22Rv1 (cell line): ENCODE results near the gene MAGI3.

Experiments
- ZFX ChIP-seq: fragments of 450-650 bp; IDR thresholded peaks from 2 replicates; pipeline ENCODE4 v1.6.1; 2017; ENCODE audit warnings: antibody characterized with exemption, borderline replicate concordance
- TF ChIP-seq, protein P1 (sequence below): fragments of 450-650 bp; IDR thresholded peaks from 2 replicates; pipeline ENCODE4 v1.5.1; 2017; ENCODE audit warnings: mild to moderate bottlenecking

DNA sequence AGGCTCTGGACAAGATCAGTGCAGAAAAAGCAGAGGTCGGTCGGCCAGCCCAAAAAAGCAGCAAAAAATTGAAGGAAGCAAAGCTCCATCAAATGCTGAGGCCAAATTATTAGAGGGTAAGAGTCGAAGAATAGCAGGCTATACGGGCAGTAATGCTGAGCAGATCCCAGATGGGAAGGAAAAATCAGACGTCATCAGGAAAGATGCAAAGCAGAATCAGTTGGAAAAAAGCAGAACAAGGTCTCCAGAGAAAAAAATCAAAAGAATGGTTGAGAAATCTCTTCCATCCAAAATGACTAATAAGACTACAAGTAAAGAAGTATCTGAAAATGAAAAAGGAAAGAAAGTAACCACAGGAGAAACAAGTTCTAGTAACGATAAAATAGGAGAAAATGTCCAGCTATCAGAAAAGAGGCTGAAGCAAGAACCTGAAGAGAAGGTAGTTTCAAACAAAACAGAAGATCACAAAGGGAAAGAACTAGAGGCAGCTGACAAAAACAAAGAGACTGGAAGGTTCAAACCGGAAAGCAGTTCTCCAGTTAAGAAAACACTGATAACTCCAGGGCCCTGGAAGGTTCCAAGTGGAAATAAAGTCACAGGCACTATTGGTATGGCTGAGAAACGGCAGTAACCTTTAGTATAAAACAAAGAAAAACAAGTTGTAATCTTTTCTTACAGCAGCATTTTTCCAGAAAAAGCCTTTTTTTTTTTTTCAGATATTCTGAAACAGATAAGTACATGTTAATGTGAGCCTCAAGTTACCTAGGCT, 293.3 kb downstream of the MAGI3 start:
- TF ChIP-seq, protein P1, sequence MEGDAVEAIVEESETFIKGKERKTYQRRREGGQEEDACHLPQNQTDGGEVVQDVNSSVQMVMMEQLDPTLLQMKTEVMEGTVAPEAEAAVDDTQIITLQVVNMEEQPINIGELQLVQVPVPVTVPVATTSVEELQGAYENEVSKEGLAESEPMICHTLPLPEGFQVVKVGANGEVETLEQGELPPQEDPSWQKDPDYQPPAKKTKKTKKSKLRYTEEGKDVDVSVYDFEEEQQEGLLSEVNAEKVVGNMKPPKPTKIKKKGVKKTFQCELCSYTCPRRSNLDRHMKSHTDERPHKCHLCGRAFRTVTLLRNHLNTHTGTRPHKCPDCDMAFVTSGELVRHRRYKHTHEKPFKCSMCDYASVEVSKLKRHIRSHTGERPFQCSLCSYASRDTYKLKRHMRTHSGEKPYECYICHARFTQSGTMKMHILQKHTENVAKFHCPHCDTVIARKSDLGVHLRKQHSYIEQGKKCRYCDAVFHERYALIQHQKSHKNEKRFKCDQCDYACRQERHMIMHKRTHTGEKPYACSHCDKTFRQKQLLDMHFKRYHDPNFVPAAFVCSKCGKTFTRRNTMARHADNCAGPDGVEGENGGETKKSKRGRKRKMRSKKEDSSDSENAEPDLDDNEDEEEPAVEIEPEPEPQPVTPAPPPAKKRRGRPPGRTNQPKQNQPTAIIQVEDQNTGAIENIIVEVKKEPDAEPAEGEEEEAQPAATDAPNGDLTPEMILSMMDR: no peak
- no peak for TF ChIP-seq ZFX
